HCT116 (cell line): ENCODE measurements around the gene SLC44A1. TPM values are rescaled to one million over a fixed set of nuclear protein-coding genes. Genes with fewer than 3 reads are reported as not detected.

Experiments used
- ATAC-seq: fragments of 200-7000 bp; cut with Tn5 transposase; 2 replicates; pipeline ENCODE4 v1.9.1; 2020; ENCODE audit warnings: mild to moderate bottlenecking, moderate library complexity
- BruUV-seq: library from RNA; stranded (reverse); fragments of 400-500 nt; replicated peaks from 2 replicates; lab custom pipeline; 2021; lab: Mats Ljungman, UMichigan
- CTCF ChIA-PET: fragments of 300-600 bp; sonication (Branson Sonifier 250); formaldehyde crosslinking; loops from one replicate; lab custom pipeline; 2021; ENCODE audit warnings: antibody characterized with exemption; lab: Charles Lee
- POLR2A ChIA-PET: fragments of 300-600, 350-600 bp; sonication (Branson Sonifier 250); formaldehyde crosslinking; loops from one replicate; lab custom pipeline; 2021; ENCODE audit warnings: antibody characterized with exemption; lab: Charles Lee
- RAD21 ChIA-PET, 2 experiments: fragments of 300-600 bp; sonication (Branson Sonifier 250); formaldehyde crosslinking; loops; one replicate each; lab custom pipeline; 2023; ENCODE audit warnings: low total read pairs in 2 of 2; ENCODE audit not compliant: uncharacterized antibody in 2 of 2, unreplicated experiment in 2 of 2, low non-redundant PET in 1 of 2; lab: Charles Lee
- DNase-seq: peaks from one replicate; pipeline ENCODE4 v3.0.0-alpha.2; 2010; ENCODE audit warnings: low read depth, low spot score
- H2AFZ ChIP-seq: fragments of 200-600 bp; shearing (Covaris generic), sonication (generic); 2 replicates; pipeline ENCODE4 v1.6.1; 2017; ENCODE audit warnings: low read depth, mixed run types, mixed read lengths, antibody characterized with exemption, low read length; ENCODE audit not compliant: poor library complexity, severe bottlenecking
- H3K27ac ChIP-seq: 2 replicates; pipeline ENCODE4 v1.5.1; 2012; ENCODE audit warnings: low read depth, low read length
- H3K27me3 ChIP-seq: fragments of 200-600 bp; sonication (generic); 2 replicates; pipeline ENCODE4 v1.6.1; 2016; ENCODE audit warnings: mixed run types, low read length, mixed read lengths; ENCODE audit not compliant: insufficient read depth
- H3K36me3 ChIP-seq, 2 experiments: fragments of 200-500 bp in 1 of 2; fragments of 200-600 bp in 1 of 2; sonication (Bioruptor generic) in 1 of 2; sonication (generic) in 1 of 2; 2 replicates each; pipeline versions ENCODE4 v1.5.1 to v1.6.1; 2014 to 2016; ENCODE audit warnings: low read length in 2 of 2, inconsistent platforms in 1 of 2, mixed read lengths in 1 of 2, mixed run types in 1 of 2; ENCODE audit not compliant: insufficient read depth in 2 of 2, control insufficient read depth in 1 of 2
- H3K4me1 ChIP-seq, 2 experiments: fragments of 200-600 bp in 1 of 2; sonication (generic) in 1 of 2; 2 replicates each; pipeline versions ENCODE4 v1.5.1 to v1.6.1; 2012 to 2017; ENCODE audit warnings: low read length in 2 of 2, inconsistent platforms in 1 of 2, mild to moderate bottlenecking in 1 of 2, mixed read lengths in 1 of 2, mixed run types in 1 of 2, moderate library complexity in 1 of 2; ENCODE audit not compliant: insufficient read depth in 2 of 2, control insufficient read depth in 1 of 2
- H3K4me2 ChIP-seq: fragments of 200-600 bp; sonication (generic); 2 replicates; pipeline ENCODE4 v1.6.1; 2017; ENCODE audit warnings: mixed run types, low read length, mixed read lengths
- H3K4me3 ChIP-seq, 2 experiments: fragments of 200-600 bp in 1 of 2; sonication (generic) in 1 of 2; replicated peaks in 1 of 2; 2 replicates each; pipeline ENCODE4 v1.5.1; 2011 to 2016; ENCODE audit warnings: low read length in 2 of 2, control low read depth in 1 of 2, low read depth in 1 of 2, mild to moderate bottlenecking in 1 of 2, mixed read lengths in 1 of 2, mixed run types in 1 of 2
- H3K79me2 ChIP-seq: fragments of 200-600 bp; sonication (generic); 2 replicates; pipeline ENCODE4 v1.6.1; 2017; ENCODE audit warnings: mild to moderate bottlenecking, mixed run types, low read length, moderate library complexity, mixed read lengths; ENCODE audit not compliant: insufficient read depth
- H3K9ac ChIP-seq: fragments of 200-600 bp; sonication (generic); 2 replicates; pipeline ENCODE4 v1.6.1; 2016; ENCODE audit warnings: low read length, mixed read lengths
- H3K9me2 ChIP-seq: fragments of 200-600 bp; sonication (generic), shearing (Covaris generic); 2 replicates; pipeline ENCODE4 v1.6.1; 2017; ENCODE audit warnings: mixed run types, mild to moderate bottlenecking, moderate library complexity; ENCODE audit not compliant: insufficient read depth
- H3K9me3 ChIP-seq, 2 experiments: fragments of 200-500 bp in 1 of 2; fragments of 200-600 bp in 1 of 2; sonication (Bioruptor generic) in 1 of 2; sonication (generic) in 1 of 2; 2 replicates each; pipeline ENCODE4 v1.6.1; 2014 to 2017; ENCODE audit warnings: low read length in 2 of 2, mixed read lengths in 2 of 2, inconsistent platforms in 1 of 2, low read depth in 1 of 2, mild to moderate bottlenecking in 1 of 2, mixed run types in 1 of 2, moderate library complexity in 1 of 2; ENCODE audit not compliant: control insufficient read depth in 1 of 2, insufficient read depth in 1 of 2
- H4K20me1 ChIP-seq: fragments of 200-600 bp; sonication (generic), shearing (Covaris generic); 2 replicates; pipeline ENCODE4 v1.6.1; 2017; ENCODE audit warnings: mixed run types, mild to moderate bottlenecking, moderate library complexity; ENCODE audit not compliant: insufficient read depth
- CEBPB ChIP-seq: IDR thresholded peaks from 2 replicates; pipeline ENCODE4 v1.6.1; 2012; ENCODE audit warnings: low read depth
- EZH2phosphoT487 ChIP-seq: fragments of 200-600 bp; IDR thresholded peaks from 2 replicates; pipeline ENCODE4 v1.6.1; 2018; ENCODE audit warnings: antibody characterized with exemption, borderline replicate concordance
- FOSL1 ChIP-seq: IDR thresholded peaks from 2 replicates; pipeline ENCODE4 v1.6.1; 2012; ENCODE audit warnings: low read depth
- JUND ChIP-seq: IDR thresholded peaks from 2 replicates; pipeline ENCODE4 v1.6.1; 2012
- POLR2A ChIP-seq: IDR thresholded peaks from 2 replicates; pipeline ENCODE4 v1.7.0; 2011; ENCODE audit warnings: borderline replicate concordance; ENCODE audit not compliant: insufficient read depth, insufficient read length; ENCODE audit errors: extremely low read depth
- ZFX ChIP-seq: fragments of 450-650 bp; IDR thresholded peaks from 2 replicates; pipeline ENCODE4 v1.6.1; 2017
- intact Hi-C: fragments of 100-400 bp; cut with micrococcal nuclease; formaldehyde crosslinking; loops from 2 replicates; pipeline ENCODE4 v1.10.0; 2022
- total RNA-seq: library from RNA; stranded (reverse); gene quantifications from one replicate; pipeline ENCODE4 v1.2.1, GENCODE V29; 2021; ENCODE audit not compliant: unreplicated experiment
- TF ChIP-seq, protein P1 (sequence below): IDR thresholded peaks from 2 replicates; pipeline ENCODE4 v1.6.1; 2011; ENCODE audit warnings: mild to moderate bottlenecking, low read length, moderate library complexity; ENCODE audit not compliant: insufficient replicate concordance; ENCODE audit errors: extremely low read depth
- TF ChIP-seq, protein P2 (sequence below): IDR thresholded peaks from 2 replicates; pipeline ENCODE4 v1.6.1; 2012

Gene SLC44A1
- total RNA-seq, 1 experiment from 2014 or later = 44.1 TPM

DNA sequence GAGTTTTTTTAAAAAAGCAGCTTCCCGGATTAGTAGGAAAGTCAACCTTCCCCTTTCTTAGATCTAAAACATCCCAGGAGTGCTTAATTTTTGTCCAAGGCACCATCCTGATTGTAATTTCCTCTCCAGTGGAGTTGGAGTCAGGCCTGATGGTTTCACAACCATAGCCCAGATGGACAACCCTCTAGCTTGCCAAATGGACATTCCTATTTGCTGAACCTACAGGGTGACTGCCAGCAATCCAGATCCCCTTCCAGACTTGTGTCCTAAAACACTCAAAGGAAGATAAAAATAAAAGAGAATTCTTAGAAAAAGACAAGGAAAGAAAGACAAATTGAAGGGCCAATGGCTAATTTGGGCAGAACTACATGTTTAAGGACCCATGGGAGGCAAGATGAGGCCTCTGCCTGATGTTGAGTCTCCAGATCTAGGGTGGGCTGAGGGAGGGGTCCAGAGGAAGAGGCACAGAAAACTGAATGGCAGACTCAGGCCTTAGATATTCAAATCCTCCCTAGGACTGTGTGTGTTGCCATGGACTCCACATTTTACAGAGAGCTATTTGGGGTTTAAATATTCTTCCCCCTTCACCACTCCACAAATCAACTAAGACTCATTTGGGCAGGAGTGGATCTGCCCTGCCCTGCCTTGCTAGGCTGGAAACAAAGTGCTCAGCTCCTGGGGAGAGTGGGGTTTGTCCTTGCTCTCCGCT lies 38.5 kb upstream of the SLC44A1 start:
- RAD21 ChIA-PET = no interaction called here
- Histone ChIP-seq H3K27ac (no peak overlapping the region), H3K9me3 (no peaks in the 10 kb centered on the region), H3K9me2 (no peaks in the 10 kb centered on the region), H3K4me2 (no peak overlapping the region), H3K36me3 (no peaks in the 10 kb centered on the region), H3K27me3 (no peaks in the 10 kb centered on the region), H4K20me1 (no peaks in the 10 kb centered on the region), H3K4me3 (no peak overlapping the region)
- intact Hi-C loops = no loop called here
- DNase-seq = no peak
- CTCF ChIA-PET = no interaction called here
- ATAC-seq = no peak
- no peak for TF ChIP-seq CEBPB
- no peak for TF ChIP-seq ZFX
- no peak for TF ChIP-seq EZH2phosphoT487
- TF ChIP-seq, protein P1, sequence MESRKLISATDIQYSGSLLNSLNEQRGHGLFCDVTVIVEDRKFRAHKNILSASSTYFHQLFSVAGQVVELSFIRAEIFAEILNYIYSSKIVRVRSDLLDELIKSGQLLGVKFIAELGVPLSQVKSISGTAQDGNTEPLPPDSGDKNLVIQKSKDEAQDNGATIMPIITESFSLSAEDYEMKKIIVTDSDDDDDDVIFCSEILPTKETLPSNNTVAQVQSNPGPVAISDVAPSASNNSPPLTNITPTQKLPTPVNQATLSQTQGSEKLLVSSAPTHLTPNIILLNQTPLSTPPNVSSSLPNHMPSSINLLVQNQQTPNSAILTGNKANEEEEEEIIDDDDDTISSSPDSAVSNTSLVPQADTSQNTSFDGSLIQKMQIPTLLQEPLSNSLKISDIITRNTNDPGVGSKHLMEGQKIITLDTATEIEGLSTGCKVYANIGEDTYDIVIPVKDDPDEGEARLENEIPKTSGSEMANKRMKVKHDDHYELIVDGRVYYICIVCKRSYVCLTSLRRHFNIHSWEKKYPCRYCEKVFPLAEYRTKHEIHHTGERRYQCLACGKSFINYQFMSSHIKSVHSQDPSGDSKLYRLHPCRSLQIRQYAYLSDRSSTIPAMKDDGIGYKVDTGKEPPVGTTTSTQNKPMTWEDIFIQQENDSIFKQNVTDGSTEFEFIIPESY = no peak
- TF ChIP-seq POLR2A = no peak
- TF ChIP-seq, all 23 proteins: peak for 0
- H3K4me1 ChIP-seq = no peaks in the 10 kb centered on the region
- BruUV-seq = no TSS peak
- H3K9ac ChIP-seq = no peak overlapping the region
- H3K79me2 ChIP-seq = no peaks in the 10 kb centered on the region
- no peak overlapping the region for H2AFZ ChIP-seq
- POLR2A ChIA-PET = no interaction called here

- Histone ChIP-seq H3K4me1 (no peaks in the 10 kb centered on the region), H3K9me3 (no peaks in the 10 kb centered on the region), H3K27me3 (no peaks in the 10 kb centered on the region), H2AFZ (no peak overlapping the region), H3K9ac (no peak overlapping the region), H3K36me3 (no peaks in the 10 kb centered on the region), H3K4me2 (no peak overlapping the region), H4K20me1 (no peaks in the 10 kb centered on the region), H3K9me2 (no peaks in the 10 kb centered on the region), H3K79me2 (no peaks in the 10 kb centered on the region), H3K4me3 (no peak overlapping the region)
- ChIA-PET POLR2A (no interaction called here), RAD21 (no interaction called here), CTCF (no interaction called here)
- DNase-seq (no peak), ATAC-seq (no peak)
- intact Hi-C loops = no loop called here
- BruUV-seq = no TSS peak
- TF ChIP-seq FOSL1 (no peak), EZH2phosphoT487 (no peak), JUND (no peak)
- TF ChIP-seq, protein P2, sequence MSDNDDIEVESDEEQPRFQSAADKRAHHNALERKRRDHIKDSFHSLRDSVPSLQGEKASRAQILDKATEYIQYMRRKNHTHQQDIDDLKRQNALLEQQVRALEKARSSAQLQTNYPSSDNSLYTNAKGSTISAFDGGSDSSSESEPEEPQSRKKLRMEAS = no peak
- TF ChIP-seq, all 23 proteins: peak for 0
- H3K27ac ChIP-seq = no peak overlapping the region
Measured at GRCh38 chr9:105206496-105206820, 38.0 kb upstream of the SLC44A1 start.
